T47D (cell line): ENCODE data around the gene JPH4.

Experiments used
- DNase-seq, 2 experiments: peaks; one replicate each; pipeline versions ENCODE4 v3.0.0 to v3.0.0-alpha.2; 2011 to 2012; ENCODE audit warnings: low read depth in 1 of 2, low spot score in 1 of 2
- JUND ChIP-seq: IDR thresholded peaks from 2 replicates; pipeline ENCODE4 v1.6.1; 2012; ENCODE audit warnings: low read depth
- in situ Hi-C: cut with HindIII; loops from 2 replicates; pipeline ENCODE4 v1.10.0; 2016; ENCODE audit warnings: low sequenced_read_pairs, low pct_unique_long_range_greater_than_20kb

The JPH4 gene

DNA sequence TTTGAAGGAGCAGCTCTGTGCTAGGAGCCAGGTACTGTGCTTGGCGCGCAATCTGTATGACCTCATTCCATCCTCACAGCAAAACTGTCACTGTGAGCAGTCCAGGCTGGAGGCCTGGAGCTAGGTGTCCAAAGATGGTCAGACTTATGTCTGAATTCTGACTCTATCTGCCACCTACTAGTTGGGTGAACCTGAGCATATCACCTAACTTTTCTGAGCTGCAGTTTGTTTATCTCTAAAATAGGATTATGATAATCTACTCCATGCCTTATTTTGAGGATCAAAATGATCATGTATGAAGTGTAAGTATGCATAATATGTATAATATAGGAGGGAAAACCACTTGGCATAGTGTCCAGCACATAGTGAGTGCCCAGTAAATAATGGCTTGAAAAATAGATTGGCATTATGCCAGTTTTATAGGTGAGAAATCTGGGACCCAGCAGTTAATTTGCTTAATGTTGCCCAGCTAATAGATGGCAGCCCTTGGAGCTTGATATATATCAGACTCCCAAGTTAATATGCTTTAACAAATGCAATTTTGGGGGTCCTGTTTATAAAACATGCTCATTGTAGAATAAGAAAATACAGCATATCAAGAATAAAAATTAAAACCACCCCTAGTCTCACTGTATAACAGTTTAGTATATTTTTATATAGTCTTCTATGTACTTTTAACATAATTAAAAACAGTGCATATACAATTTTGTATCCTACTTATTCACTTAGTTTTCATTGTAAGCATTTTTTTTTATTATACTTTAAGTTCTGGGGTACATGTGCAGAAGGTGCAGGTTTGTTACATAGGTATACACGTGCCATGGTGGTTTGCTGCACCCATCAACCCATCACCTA is 4.5 kb upstream of the JPH4 start:
- in situ Hi-C loops: no loop called here
- TF ChIP-seq JUND: no peak
- no peak for DNase-seq

DNA sequence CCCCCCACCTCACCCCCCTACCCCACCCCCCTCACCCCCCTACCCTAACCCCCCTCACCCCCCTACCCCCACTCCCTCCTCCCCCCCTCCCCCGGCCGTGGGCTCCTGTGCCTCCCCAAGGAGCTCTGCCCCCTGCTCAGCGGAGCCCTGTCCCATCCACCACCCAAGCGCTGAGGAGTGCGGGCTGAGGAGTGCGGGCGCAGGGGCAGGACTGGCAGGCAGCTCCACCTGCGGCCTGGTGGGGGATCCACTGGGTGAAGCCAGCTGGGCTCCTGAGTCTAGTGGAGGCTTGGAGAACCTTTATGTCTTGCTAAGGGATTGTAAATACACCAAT is 2.3 kb upstream of the JPH4 start:
- DNase-seq: no peak
- TF ChIP-seq JUND: no peak
- in situ Hi-C loops: no loop called here

DNA sequence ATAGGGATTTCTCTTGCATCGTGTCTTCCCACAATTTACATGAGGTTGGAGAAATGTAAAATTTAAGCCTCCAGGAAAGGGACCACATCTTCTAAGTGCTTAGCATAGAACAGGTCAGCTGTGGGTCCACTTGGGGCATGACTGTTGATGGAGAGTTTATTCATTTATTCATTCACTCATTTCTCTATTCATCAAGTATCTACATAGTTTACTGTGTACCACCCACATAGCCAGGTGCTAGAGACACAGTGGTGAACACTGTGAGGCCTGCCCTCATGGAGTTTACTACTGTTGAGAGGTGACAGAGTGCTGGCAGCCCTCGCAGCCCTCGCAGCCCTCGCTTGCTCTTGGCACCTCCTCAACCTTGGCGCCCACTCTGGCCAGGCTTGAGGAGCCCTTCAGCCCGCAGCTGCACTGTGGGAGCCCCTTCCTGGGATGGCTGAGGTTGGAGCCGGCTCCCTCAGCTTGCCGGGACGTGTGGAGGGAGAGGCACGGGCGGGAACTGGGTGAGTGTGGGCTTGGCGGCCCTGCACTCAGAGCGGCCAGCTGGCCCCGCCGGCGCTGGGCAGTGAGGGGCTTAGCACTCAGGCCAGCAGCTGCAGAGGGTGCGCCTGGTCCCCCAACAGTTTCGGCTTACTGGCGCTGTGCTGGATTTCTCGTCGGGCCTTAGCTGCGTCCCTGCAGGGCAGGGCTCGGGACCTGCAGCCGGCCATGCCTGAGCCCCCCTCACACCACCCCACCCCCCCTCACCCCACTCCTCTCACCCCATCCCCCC is 1.7 kb upstream of the JPH4 start:
- in situ Hi-C loops: no loop called here
- no peak for DNase-seq
- no peak for TF ChIP-seq JUND

DNA sequence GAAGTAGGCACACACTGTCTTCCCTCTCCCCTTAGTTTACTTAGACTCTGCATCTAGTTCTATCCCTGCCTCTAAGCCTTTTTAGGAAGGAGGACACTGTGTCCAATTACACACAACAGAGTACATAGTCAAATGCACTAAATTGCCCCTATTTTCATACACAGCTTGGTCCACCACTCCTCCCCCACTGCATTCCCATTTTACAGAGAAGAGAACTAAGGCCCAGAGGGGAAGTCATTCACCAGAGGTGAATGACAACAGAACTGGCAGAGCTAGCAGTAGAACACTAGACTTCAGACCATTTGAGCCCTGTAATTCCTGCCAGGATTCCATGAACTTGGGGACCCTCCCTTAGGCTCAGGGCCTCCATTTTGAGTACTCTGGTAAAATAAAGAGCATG is 1.1 kb upstream of the JPH4 start:
- no peak for DNase-seq
- no peak for TF ChIP-seq JUND
- in situ Hi-C loops: no loop called here

- no peak for DNase-seq
- in situ Hi-C loops: no loop called here
- TF ChIP-seq JUND: no peak
Measured at GRCh38 chr14:23579311-23579630, 681 bp upstream of the JPH4 start.

GRCh38 chr14:23577710-23578392 is 739 bp downstream of the JPH4 start:
- DNase-seq: no peak
- in situ Hi-C loops: no loop called here
- TF ChIP-seq JUND: no peak

GRCh38 chr14:23577004-23577681 is 1.4 kb downstream of the JPH4 start:
- no peak for TF ChIP-seq JUND
- DNase-seq: no peak
- in situ Hi-C loops: no loop called here

DNA sequence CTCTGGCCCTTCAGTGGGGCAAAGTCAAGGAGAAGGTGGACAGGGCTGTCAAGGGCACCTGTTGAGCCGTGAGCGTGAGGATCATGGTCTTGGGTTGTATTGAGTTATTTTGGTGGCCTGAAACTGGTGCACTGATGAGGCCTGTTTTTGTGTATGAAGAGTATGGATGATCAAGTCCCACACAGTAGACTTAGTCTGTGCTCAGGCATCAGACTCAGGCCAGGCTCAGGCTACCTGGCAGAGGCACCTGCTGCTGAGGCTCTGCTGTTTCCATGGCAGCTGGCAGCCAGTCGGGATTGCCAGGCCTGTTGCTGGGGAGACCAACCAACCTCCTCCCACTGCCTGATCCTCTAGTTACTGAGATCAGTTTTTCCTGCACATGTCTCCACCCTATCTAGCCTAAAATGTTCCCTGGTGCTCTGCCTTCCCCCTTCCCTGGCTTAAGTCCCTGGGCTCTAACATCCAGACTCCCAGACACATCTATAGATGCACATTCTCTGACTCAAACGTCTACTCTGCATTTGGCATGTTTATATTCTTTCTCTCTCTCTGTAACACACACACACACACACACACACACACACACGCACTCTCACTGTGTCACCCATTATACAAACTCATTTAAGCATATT is 5.1 kb downstream of the JPH4 start:
- no peak for TF ChIP-seq JUND
- in situ Hi-C loops: no loop called here
- no peak for DNase-seq

GRCh38 chr14:23572836-23573235 is 5.8 kb downstream of the JPH4 start:
- no peak for DNase-seq
- in situ Hi-C loops: no loop called here
- no peak for TF ChIP-seq JUND

DNA sequence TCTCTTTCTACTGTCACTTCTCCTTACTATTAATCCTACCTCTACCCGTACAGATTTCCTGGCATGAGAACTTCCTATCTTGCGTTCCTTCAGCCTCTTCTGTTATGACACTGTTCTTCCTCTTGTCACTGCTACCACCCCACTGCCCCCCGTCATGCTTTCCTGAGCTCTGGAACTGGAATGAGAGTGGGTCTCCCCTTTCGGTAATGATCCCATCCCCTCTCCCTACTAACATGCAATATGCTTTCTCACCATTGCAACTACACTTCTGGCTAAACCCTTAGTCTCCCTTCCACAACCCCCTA is 6.1 kb downstream of the JPH4 start:
- in situ Hi-C loops: no loop called here
- no peak for TF ChIP-seq JUND
- no peak for DNase-seq

DNA sequence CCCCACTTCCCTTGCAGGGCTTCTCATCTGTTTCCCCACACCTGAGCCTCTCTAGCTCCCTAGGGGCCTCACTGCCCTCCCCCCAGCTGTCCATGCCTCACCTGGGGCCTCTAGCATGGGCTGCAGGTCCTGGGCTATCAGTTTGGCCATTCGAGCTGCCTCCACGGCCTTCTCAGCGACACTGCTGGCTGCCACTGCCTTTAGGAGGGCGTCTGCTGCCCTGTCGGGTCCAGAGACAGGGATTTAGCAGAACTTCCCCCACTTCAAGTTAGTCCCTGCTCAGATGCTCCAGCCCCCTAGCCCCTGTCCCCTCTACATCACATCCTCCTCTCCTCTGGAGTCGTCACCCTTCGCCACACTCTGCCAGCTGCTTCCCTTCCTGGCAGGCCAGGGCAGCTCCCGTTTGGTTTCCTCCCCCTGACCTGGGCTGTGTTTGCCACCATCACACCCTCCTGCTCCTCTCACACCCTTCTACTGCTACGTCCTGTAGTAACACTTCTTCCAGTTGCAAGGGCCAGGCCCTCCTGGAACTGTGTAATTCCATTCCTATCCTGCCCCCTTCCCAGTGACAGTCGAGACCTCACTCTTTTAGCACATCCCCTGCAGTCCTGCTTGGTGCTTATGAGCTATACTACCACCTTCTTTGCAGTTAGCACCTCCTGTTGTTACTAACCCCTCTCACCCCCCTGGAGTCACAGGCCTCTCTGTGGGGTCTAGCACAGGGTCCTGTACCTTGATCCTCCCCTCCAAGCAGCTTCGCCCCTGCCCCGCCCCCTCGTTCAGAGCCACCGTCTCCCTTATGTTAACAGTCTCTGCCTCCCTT is 6.7 kb downstream of the JPH4 start:
- DNase-seq: no peak
- no peak for TF ChIP-seq JUND
- in situ Hi-C loops: no loop called here
